Measurements from ENCODE around the gene S100A1. TPM values are rescaled to one million over a fixed set of nuclear protein-coding genes. Genes with fewer than 3 reads are reported as not detected.
A peak's percentile ranks its signal among the peaks of the same experiment; 100 is the strongest.

S100A1 gene
- total RNA-seq, 1 donor from 2014 or later, result 1.3 TPM

GRCh38 chr1:153655333-153655732, 27.1 kb downstream of the S100A1 start:
- Histone ChIP-seq H3K4me3 (ENCODE audit: low read depth, low read length) (no peak overlapping the region), H3K27me3 (ENCODE audit: control insufficient read depth, insufficient read depth, low read length) (no peaks in the 10 kb centered on the region), H3K36me3 (ENCODE audit: control insufficient read depth, insufficient read depth, low read length) (no peaks in the 10 kb centered on the region)
- DNase-seq (ENCODE audit: low read depth), result no peak
- TF ChIP-seq CTCF (IDR thresholded peaks at IDR 0.05; ENCODE audit: insufficient read depth, low read length, poor library complexity, severe bottlenecking), result no peak

GRCh38 chr1:153658400-153659174, 30.4 kb downstream of the S100A1 start, which contains the start of gene SNAPIN:
Gene SNAPIN, plus strand, starts transcription at chr1:153658703. Its CDS starts 41 bp downstream, at chr1:153658744.
- Histone ChIP-seq H3K4me3 (ENCODE audit: low read depth, low read length) (peak within 1 kb of the TSS; percentile 65), H3K27me3 (ENCODE audit: control insufficient read depth, insufficient read depth, low read length) (no peaks in the 10 kb centered on the region), H3K36me3 (ENCODE audit: control insufficient read depth, insufficient read depth, low read length) (no peaks in the 10 kb centered on the region)
- TF ChIP-seq CTCF (IDR thresholded peaks at IDR 0.05; ENCODE audit: insufficient read depth, low read length, poor library complexity, severe bottlenecking), result no peak
- DNase-seq (ENCODE audit: low read depth), result peak; percentile 38

- Histone ChIP-seq H3K4me3 (ENCODE audit: low read depth, low read length) (peak overlapping the region; percentile 65), H3K36me3 (ENCODE audit: control insufficient read depth, insufficient read depth, low read length) (no peaks in the 10 kb centered on the region), H3K27me3 (ENCODE audit: control insufficient read depth, insufficient read depth, low read length) (no peaks in the 10 kb centered on the region)
- no peak for DNase-seq (ENCODE audit: low read depth)
- TF ChIP-seq CTCF (IDR thresholded peaks at IDR 0.05; ENCODE audit: insufficient read depth, low read length, poor library complexity, severe bottlenecking), result no peak
Measured at GRCh38 chr1:153659175-153659534, 30.9 kb downstream of the S100A1 start.

- Histone ChIP-seq H3K27me3 (ENCODE audit: control insufficient read depth, insufficient read depth, low read length) (no peaks in the 10 kb centered on the region), H3K4me3 (ENCODE audit: low read depth, low read length) (no peak overlapping the region), H3K36me3 (ENCODE audit: control insufficient read depth, insufficient read depth, low read length) (peaks cover 1% of the 10 kb centered on the region)
- TF ChIP-seq CTCF (IDR thresholded peaks at IDR 0.05; ENCODE audit: insufficient read depth, low read length, poor library complexity, severe bottlenecking), result no peak
- DNase-seq (ENCODE audit: low read depth), result no peak
Measured at GRCh38 chr1:153659656-153660055, 31.4 kb downstream of the S100A1 start.

GRCh38 chr1:153661111-153661708, 33.0 kb downstream of the S100A1 start:
- DNase-seq (ENCODE audit: low read depth), result no peak
- H3K36me3 ChIP-seq (ENCODE audit: control insufficient read depth, insufficient read depth, low read length), result peaks cover 1% of the 10 kb centered on the region
- no peak for TF ChIP-seq CTCF (IDR thresholded peaks at IDR 0.05; ENCODE audit: insufficient read depth, low read length, poor library complexity, severe bottlenecking)
- no peak overlapping the region for H3K4me3 ChIP-seq (ENCODE audit: low read depth, low read length)
- no peaks in the 10 kb centered on the region for H3K27me3 ChIP-seq (ENCODE audit: control insufficient read depth, insufficient read depth, low read length)
